Measurements from ENCODE around the gene ZKSCAN1.

ZKSCAN1 gene

GRCh38 chr7:100016215-100016901 is 962 bp downstream of the ZKSCAN1 start:
- TF ChIP-seq CTCF (IDR thresholded peaks at IDR 0.05) = no peak

GRCh38 chr7:100017300-100017699 is 1.9 kb downstream of the ZKSCAN1 start:
- TF ChIP-seq CTCF (IDR thresholded peaks at IDR 0.05) = no peak

DNA sequence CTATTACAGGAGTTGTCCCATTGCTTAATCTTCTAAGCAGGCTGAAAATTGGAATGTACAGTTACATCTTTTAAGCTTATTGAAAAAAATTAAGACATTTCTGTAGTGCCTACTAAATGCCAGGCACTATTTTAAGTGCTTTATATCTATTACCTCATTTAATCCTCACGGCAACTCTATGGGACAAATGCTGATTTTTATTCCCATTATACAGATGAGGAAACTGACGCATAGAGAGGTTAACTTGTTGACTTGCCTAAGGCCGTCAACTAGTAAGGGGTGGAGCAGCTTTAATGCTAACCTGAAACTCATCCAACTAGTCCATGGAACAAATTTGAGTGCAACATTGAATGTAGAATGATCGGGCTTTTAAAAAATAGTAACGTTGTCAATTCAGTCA is 2.5 kb downstream of the ZKSCAN1 start:
- no peak for TF ChIP-seq CTCF (IDR thresholded peaks at IDR 0.05)

- TF ChIP-seq CTCF (IDR thresholded peaks at IDR 0.05) = no peak
These were observed 4.5 kb downstream of the ZKSCAN1 start for GRCh38 chr7:100019908-100020307.

- no peak for TF ChIP-seq CTCF (IDR thresholded peaks at IDR 0.05)
These were observed 5.9 kb downstream of the ZKSCAN1 start for GRCh38 chr7:100021297-100021696.

DNA sequence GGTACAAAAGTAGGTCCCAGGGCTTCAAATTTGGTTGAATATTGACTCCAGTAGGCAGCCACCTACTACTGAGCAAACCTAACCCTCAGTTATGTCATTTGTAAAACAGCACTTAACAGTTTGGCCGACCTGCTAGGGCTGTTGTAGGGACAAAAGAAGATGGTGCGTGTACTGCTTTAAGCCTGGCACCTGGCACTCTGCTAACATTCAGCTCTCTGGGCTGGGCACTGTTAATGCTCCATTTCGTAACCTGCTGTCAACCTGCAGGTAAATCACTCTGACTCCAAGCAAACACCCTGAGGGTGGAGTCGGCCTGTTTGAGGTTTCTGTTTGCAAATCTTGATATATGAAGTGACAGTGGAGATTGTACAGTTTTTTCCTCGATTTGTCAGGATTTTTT is 7.2 kb downstream of the ZKSCAN1 start:
- no peak for TF ChIP-seq CTCF (IDR thresholded peaks at IDR 0.05)

GRCh38 chr7:100023526-100023925 is 8.1 kb downstream of the ZKSCAN1 start:
- no peak for TF ChIP-seq CTCF (IDR thresholded peaks at IDR 0.05)
